Right atrium auricular region (tissue), 2 donors: ENCODE data around the gene CLDN20. TPM values are rescaled to one million over a fixed set of nuclear protein-coding genes. Genes with fewer than 3 reads are reported as not detected.
"Not testable (repeated sequence)": the region's sequence is repeated elsewhere in the genome, so short reads cannot be mapped to it uniquely, and the experiment has no call there.

ENCODE experiments used
- DNase-seq: peaks from one replicate; pipeline ENCODE4 v3.0.0-alpha.2; 2019; ENCODE audit warnings: low spot score
- H3K27ac ChIP-seq, 2 donors: fragments of 200-600 bp; sonication (generic); 1 replicate in 1 of 2; 2 replicates in 1 of 2; pipeline ENCODE4 v1.5.1; 2016 to 2019
- H3K27me3 ChIP-seq, 2 donors: fragments of 200-600 bp; sonication (generic); one replicate each; pipeline versions ENCODE4 v1.5.1 to v1.6.0; 2017 to 2019
- H3K36me3 ChIP-seq: fragments of 200-600 bp; sonication (generic); one replicate; pipeline ENCODE4 v1.5.1; 2016
- H3K4me1 ChIP-seq, 2 donors: fragments of 200-600 bp; sonication (generic); one replicate each; pipeline versions ENCODE4 v1.5.1 to v1.6.0; 2017 to 2019
- H3K4me3 ChIP-seq, 2 donors: fragments of 200-600 bp; sonication (generic); 1 replicate in 1 of 2; 2 replicates in 1 of 2; pipeline ENCODE4 v1.5.1; 2017 to 2019; ENCODE audit warnings: mild to moderate bottlenecking in 1 of 2, moderate library complexity in 1 of 2
- H3K9me3 ChIP-seq, 2 donors: fragments of 200-600 bp; sonication (generic); one replicate each; pipeline ENCODE4 v1.5.1; 2019
- CTCF ChIP-seq, 2 donors: fragments of 200-600 bp; sonication (generic); IDR thresholded peaks; one replicate each; pipeline ENCODE4 v1.5.1; 2019; ENCODE audit warnings: antibody characterized with exemption in 2 of 2
- total RNA-seq, 2 donors: library from RNA; depleted of rRNA; stranded (reverse); fragments of >200 nt; gene quantifications; one replicate each; pipeline ENCODE4 v1.1.0, GENCODE V29; 2016

CLDN20 gene
- total RNA-seq, 2 donors from 2014 or later, result not detected

GRCh38 chr6:155228546-155229166 lies 35.2 kb upstream of the CLDN20 start:
- Histone ChIP-seq H3K4me1 (no peaks in the 10 kb centered on the region), H3K4me3 (no peak overlapping the region), H3K9me3 (no peaks in the 10 kb centered on the region), H3K27me3 (no peaks in the 10 kb centered on the region), H3K27ac (no peak overlapping the region), H3K36me3 (no peaks in the 10 kb centered on the region)
- no peak for DNase-seq
- TF ChIP-seq CTCF (IDR thresholded peaks at IDR 0.05), result no peak

GRCh38 chr6:155230975-155231374 lies 32.8 kb upstream of the CLDN20 start:
- H3K27ac ChIP-seq, DNase-seq, H3K27me3 ChIP-seq, H3K4me3 ChIP-seq, H3K36me3 ChIP-seq, H3K4me1 ChIP-seq, H3K9me3 ChIP-seq: not testable (repeated sequence)

GRCh38 chr6:155232848-155233247 lies 31.0 kb upstream of the CLDN20 start:
- H3K4me3 ChIP-seq, result no peak overlapping the region
- no peak overlapping the region for H3K27ac ChIP-seq
- no peak for DNase-seq
- no peaks in the 10 kb centered on the region for H3K36me3 ChIP-seq
- no peaks in the 10 kb centered on the region for H3K27me3 ChIP-seq
- TF ChIP-seq CTCF (IDR thresholded peaks at IDR 0.05), result no peak
- no peaks in the 10 kb centered on the region for H3K4me1 ChIP-seq
- no peaks in the 10 kb centered on the region for H3K9me3 ChIP-seq

- Histone ChIP-seq H3K36me3 (no peaks in the 10 kb centered on the region), H3K27ac (no peak overlapping the region), H3K4me1 (no peaks in the 10 kb centered on the region), H3K27me3 (no peaks in the 10 kb centered on the region), H3K9me3 (no peaks in the 10 kb centered on the region), H3K4me3 (no peak overlapping the region)
- no peak for DNase-seq
- no peak for TF ChIP-seq CTCF (IDR thresholded peaks at IDR 0.05)
These were observed 29.6 kb upstream of the CLDN20 start for GRCh38 chr6:155234167-155234566.

GRCh38 chr6:155234687-155235086 lies 29.1 kb upstream of the CLDN20 start:
- TF ChIP-seq CTCF (IDR thresholded peaks at IDR 0.05), result no peak
- Histone ChIP-seq H3K27me3 (no peaks in the 10 kb centered on the region), H3K4me1 (no peaks in the 10 kb centered on the region), H3K36me3 (no peaks in the 10 kb centered on the region), H3K27ac (no peak overlapping the region), H3K4me3 (no peak overlapping the region), H3K9me3 (no peaks in the 10 kb centered on the region)
- no peak for DNase-seq

GRCh38 chr6:155235087-155235486 lies 28.7 kb upstream of the CLDN20 start:
- no peaks in the 10 kb centered on the region for H3K27me3 ChIP-seq
- no peak overlapping the region for H3K27ac ChIP-seq
- no peak overlapping the region for H3K4me3 ChIP-seq
- no peaks in the 10 kb centered on the region for H3K4me1 ChIP-seq
- DNase-seq, result no peak
- no peak for TF ChIP-seq CTCF (IDR thresholded peaks at IDR 0.05)
- no peaks in the 10 kb centered on the region for H3K36me3 ChIP-seq
- no peaks in the 10 kb centered on the region for H3K9me3 ChIP-seq
